ENCODE data around the gene PRRX2.
A peak's percentile ranks its signal among the peaks of the same experiment; 100 is the strongest.

Gene PRRX2

GRCh38 chr9:129712634-129713401 lies 47.4 kb downstream of the PRRX2 start:
- FAIRE-seq, result no peak

DNA sequence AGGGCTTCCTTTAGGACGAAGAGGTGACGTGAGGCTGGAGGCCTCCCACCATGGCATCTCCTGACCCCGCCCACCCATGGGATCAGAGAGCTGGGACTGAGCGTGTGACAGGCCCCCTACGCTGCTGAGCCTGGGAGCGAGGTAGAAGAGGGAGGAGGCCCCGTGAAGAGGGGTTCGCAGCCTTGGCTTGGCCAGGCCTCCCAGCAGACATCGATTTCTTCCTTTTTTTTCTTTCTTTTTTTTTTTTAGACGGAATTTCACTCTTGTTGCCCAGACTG lies 47.9 kb downstream of the PRRX2 start:
- FAIRE-seq, result no peak

- FAIRE-seq, result no peak
These were observed 49.1 kb downstream of the PRRX2 start for GRCh38 chr9:129714511-129715061.

- FAIRE-seq, result no peak
These were observed 50.6 kb downstream of the PRRX2 start for GRCh38 chr9:129716091-129716490.

DNA sequence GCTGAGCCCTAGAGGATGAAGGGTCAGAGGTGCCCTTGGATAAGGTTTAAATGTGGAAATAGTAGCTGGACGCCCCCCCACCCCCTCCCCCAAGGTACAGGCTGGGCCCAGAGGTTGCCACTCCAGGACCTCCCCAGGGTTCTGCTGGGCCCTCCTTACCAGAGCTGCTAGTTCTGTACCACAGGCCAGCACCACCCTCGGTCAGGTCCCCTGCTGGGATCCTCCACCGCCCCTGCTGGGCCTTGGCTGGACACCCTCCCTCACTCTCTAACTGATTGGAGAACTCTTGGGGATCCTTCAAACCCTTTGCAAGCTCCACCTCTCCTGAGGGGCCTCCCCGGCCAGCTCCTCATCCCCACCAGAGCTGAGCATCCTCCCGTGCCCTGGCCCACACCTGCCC lies 52.5 kb downstream of the PRRX2 start:
- no peak for FAIRE-seq

DNA sequence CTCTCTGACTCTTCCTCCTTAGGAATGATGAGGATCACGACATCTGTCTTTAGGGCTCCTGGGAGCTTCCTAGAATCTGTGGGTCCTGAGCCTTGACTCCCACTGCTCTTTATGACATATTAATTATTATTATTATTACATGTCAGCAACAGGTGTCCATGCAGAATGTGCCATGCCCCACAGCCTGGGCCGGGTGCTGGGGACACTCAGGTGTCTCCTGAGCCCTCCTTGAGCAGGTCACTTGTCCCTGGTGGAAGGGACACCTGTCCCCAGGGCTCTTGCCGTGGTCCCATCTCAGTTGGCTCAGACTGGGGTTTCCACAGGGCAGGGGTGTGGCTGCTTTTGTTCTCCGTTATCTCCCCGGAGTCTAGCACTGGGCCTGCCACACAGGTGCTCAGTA lies 53.2 kb downstream of the PRRX2 start:
- FAIRE-seq, result no peak

DNA sequence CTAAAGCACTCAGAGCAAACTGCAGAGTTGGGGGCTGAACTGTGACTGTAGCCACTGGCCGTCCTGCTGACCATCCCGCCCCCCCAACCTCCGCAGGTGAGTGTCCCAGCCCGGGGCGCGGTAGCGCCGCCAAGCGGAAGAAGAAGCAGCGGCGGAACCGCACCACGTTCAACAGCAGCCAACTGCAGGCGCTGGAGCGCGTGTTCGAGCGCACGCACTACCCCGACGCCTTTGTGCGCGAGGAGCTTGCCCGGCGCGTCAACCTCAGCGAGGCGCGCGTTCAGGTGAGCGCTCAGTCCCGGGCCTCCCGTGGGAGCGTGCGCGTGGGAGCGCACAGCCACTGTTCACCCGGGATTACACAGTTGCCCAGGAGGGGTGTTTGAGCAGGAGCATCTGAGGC lies 53.7 kb downstream of the PRRX2 start:
- FAIRE-seq, result no peak

DNA sequence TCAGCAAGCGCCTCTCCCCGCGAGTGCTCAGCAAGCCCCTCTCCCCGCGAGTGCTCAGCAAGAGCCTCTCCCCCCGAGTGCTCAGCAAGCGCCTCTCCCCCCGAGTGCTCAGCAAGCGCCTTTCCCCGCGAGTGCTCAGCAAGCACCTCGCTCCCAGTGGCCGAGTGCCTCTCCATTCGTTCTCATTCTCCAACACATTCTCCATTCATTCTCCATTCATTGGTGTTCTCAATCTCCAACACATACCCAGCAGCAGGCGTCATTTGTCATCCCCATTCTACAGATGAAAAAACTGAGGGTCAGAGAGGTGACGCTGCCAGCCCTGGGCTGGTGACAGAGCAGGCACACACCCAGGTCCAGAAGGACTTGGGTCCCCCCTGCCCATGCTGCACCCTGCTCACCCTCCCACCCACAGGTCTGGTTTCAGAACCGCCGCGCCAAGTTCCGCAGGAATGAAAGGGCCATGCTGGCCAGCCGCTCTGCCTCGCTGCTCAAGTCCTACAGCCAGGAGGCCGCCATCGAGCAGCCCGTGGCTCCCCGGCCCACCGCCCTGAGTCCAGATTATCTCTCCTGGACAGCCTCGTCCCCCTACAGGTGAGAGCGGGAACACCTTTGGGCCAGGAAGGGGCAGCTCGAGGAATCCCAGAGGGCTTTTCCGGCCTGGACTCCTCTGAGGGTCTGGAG lies 54.9 kb downstream of the PRRX2 start:
- no peak for FAIRE-seq

DNA sequence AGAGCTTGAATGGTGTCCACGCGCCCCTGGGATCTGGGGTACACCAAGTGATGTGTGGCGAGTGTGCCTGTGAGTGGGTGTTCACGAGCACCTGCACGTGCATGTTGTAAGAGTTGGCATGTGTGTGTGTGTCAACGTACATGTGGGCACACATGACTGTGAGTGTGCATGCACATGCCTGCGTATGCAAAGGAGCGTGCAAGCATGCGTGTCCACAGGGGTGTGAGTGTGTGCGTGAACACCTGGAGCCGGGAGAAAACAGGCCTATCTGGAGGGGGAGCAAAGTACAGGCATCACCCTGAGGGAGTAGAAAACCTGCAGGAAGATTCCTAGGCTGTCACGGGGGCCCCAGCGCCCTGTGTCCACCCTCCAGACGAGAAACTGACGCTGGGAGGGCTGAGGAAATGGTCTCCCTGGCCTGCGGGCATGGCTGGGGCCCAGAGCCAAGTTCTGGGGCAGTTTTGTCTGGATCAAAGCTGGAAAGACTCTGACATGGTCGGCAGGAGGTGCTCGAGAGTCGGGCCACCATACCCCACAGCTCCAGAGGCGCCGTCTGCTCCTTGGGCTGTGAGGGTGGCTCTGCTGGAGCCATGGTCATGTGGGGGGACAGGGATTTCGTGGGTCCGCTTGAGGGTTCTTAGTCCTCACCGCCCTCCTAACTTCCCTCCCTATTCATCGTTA lies 55.6 kb downstream of the PRRX2 start:
- FAIRE-seq, result no peak

GRCh38 chr9:129722913-129723312 lies 57.5 kb downstream of the PRRX2 start:
- no peak for FAIRE-seq

DNA sequence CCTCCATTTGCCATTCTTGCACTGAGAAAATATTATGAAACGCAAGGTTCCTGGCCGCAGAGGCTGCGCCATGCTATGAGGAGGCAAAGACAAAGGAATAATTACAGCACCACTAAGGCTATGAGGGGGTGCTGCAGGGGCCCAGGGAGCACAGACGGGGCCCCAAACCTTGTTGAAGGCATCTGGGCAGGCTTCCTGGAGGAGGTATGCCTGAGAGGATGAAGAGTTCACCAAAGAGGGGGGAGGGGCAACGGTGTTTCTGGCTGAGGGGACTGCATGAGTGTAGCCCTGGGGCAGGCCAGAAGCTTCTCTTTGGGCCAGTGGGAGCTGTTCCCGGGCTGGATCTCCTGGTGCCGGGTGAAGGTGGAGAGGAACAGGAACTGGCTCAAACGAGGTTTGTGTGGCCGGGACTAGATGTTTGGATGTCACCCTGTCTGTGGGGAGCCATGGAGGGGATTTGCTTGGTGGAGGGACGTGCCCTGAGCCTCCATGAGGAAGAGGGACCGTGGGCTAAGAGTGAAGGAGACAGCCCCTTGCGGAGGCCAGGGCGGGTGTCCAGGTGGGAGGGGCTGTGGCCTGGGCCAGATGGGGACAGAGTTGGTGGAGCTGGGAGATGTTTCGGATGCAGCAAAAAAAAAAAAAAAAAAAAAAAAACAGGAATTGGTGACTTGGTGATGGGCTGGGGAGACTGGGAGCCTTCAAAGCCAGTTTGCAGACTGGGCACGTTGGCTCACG lies 59.2 kb downstream of the PRRX2 start:
- FAIRE-seq, result no peak

GRCh38 chr9:129725795-129726251 lies 60.4 kb downstream of the PRRX2 start:
- FAIRE-seq, result no peak

DNA sequence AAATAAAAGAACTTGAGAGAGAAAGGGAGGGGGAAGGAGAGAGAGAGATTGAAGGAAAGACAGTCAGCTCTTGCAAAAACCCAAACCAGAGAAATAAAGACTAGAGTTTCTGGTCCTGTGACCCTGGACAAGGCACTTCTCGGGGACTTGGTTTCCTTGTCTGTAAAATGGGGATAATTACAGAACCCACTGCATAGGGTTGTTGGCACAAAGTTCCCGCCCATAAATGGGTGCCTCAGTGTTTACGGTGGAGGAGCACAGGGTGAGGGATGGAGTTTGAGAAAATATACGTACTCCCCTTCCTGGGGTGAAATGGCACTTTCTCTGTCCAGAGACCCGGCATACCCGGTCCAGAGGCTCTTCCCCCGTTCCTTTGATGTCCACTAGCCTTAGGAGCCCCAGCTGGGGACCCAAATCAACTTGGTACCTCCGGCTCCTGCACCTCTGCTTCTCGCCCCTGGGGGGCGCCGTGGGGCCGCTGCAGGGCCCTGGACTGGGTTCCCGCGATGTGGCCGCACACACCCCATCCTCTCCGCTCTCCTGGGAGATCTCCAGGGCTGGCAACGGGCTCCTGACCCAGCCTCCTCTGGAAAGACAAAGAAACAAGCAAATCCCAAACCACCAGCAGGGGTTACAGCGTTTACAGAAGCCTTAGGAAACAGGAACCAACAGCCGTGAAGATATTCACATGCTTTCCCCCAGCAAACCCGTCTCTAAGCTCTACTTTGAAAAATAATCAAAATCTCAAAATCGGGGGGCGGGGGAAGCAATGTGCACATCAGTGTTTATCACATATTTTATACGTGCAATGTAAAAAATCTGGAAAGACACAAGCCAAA lies 61.1 kb downstream of the PRRX2 start:
- peak; percentile 78 for FAIRE-seq

DNA sequence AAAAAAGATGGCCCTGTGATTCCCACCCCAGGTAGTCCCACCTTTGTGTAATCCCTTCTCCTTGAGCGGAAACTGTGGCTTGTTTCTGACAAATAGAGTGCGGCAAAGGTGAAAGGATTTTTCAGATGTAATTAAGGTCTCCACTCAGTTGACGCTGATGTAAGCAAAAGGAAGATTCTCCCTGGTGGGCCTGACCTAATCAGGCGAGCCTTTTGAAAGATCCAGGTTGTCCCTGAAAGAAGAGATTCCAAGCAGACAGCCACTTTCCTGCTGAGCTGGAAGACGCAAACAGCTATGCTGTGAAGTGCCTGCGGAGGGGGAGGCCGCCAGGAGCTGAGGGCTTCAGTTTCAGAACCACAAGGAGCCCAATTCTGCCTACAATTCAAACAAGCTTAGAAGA lies 63.3 kb downstream of the PRRX2 start:
- FAIRE-seq, result no peak

DNA sequence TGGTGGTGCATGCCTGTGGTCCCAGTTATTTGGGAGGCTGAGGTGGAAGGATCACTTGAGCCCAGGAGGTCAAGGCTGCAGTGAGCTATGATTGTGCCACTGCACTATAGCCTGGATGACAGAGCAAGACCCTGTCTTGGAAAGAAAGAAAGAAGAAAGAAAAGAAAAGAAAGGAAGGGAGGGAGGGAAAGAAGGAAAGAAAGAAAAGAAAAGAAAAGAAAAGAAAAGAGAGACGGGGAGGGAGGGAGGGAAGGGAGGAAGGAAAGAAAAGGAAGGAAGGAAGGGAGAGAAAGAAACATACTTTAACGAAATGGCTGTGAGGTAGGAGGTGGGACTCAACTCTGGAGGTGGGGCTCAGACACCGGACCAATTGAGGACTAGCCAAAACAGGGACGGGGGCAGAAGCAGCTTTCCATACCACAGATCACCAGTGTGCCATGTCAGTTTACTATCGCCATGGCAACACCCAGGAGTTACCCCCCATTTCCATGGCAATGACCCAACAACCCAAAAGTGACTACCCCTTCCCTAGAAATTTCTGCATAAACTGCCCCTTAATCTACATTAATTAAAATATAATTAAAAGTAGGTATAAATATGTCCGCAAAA lies 66.1 kb downstream of the PRRX2 start:
- FAIRE-seq, result no peak

DNA sequence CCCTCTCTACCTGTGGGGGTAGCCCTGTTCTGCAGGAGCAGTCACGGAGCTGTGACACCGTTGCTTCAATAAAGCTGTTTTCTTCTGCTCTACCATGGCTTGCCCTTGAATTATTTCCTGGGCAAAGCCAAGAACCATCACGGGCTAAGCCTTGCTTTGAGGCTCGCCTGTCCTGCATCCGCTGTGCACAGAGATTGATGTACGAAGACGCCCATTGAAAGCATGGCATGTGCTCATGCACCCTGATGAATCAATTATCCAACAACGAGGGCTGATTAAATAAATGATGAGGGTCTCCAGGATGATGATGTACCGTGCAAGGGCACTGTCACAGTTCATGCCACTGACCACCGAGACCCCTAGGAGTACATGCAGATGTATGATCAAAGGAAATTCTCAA lies 66.7 kb downstream of the PRRX2 start:
- no peak for FAIRE-seq

DNA sequence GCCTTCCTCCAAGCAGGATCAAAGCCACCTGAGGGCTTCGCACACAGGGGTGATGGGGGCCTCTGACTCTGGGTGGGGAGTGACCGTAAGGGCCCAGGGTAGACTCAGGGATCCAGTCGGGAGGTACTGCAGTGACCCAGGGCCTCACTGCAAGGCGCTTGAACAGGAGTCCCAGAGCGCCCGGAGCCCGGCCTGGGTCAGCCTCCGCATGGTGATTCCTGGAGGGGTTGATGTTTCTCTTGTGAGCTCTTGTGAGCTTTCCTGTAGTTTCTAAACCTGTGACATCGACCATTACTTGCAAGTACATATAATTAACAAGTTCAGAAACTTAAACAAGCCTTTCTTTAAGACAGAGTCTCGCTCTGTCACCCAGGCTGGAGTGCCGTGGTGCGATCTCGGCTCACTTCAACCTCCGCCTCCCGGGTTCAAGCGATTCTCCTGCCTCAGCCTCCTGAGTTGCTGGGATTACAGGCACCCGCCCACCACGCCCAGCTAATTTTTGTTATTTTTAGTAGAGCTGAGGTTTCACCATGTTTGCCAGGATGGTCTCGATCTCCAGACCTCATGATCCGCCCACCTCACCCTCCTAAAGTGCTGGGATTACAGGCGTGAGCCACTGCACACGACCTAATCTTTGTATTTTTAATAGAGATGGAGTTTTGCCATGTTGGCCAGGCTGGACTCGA lies 67.6 kb downstream of the PRRX2 start:
- no peak for FAIRE-seq

DNA sequence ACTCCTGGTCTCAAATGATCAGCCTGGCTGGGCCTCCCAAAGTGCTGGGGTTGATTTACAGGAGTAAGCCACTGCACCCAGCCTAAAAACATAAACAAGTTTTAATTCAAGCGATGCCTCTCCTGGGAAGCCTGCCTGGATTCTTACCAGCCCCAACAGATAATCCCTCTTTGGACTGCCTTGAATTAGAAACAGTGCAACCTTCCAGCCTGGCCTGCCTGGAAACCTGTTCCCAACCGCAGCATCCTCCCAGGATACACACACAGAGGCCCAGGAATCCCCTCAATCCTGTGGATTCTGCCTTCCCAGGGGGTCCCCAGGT lies 68.1 kb downstream of the PRRX2 start:
- FAIRE-seq, result no peak

GRCh38 chr9:129735546-129735945 lies 70.1 kb downstream of the PRRX2 start:
- no peak for FAIRE-seq

DNA sequence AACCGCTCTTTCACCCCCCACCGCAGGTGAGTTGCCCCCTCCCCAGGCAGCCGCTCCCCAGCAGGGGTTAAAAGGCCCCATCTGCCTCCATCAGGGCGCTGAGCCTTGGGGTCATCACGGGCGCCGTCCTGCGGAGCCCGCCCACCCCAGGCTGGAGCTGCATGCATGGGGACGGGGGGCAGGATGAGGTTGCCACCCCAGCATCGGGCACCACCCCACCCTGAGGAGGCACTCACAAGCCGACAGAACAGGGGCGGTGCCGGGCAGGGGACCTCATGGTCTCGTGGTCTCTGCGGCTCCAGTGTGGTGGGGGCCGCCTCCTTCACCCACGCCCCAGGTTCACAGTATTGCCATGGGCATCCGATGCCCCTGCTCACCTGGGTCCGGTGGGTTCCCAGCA lies 70.9 kb downstream of the PRRX2 start:
- no peak for FAIRE-seq

Data from G401.6 (cell line).